Measurements from ENCODE around the gene PIP5KL1. TPM values are rescaled to one million over a fixed set of nuclear protein-coding genes. Genes with fewer than 3 reads are reported as not detected.

Gene PIP5KL1
- total RNA-seq, 1 donor: 2.6 TPM

GRCh38 chr9:127909839-127910273 is 20.7 kb downstream of the PIP5KL1 start:
- TF ChIP-seq, protein P1, sequence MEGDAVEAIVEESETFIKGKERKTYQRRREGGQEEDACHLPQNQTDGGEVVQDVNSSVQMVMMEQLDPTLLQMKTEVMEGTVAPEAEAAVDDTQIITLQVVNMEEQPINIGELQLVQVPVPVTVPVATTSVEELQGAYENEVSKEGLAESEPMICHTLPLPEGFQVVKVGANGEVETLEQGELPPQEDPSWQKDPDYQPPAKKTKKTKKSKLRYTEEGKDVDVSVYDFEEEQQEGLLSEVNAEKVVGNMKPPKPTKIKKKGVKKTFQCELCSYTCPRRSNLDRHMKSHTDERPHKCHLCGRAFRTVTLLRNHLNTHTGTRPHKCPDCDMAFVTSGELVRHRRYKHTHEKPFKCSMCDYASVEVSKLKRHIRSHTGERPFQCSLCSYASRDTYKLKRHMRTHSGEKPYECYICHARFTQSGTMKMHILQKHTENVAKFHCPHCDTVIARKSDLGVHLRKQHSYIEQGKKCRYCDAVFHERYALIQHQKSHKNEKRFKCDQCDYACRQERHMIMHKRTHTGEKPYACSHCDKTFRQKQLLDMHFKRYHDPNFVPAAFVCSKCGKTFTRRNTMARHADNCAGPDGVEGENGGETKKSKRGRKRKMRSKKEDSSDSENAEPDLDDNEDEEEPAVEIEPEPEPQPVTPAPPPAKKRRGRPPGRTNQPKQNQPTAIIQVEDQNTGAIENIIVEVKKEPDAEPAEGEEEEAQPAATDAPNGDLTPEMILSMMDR (IDR thresholded peaks at IDR 0.05; ENCODE audit: insufficient read depth, low read length): no peak
- no peak overlapping the region for H3K4me3 ChIP-seq (ENCODE audit: low read depth, low read length)
- DNase-seq (ENCODE audit: low read depth): no peak

GRCh38 chr9:127908660-127908926 is 22.0 kb downstream of the PIP5KL1 start:
- TF ChIP-seq, protein P1 (IDR thresholded peaks at IDR 0.05; ENCODE audit: insufficient read depth, low read length): no peak
- DNase-seq (ENCODE audit: low read depth): no peak
- no peak overlapping the region for H3K4me3 ChIP-seq (ENCODE audit: low read depth, low read length)

GRCh38 chr9:127907867-127908659 is 22.5 kb downstream of the PIP5KL1 start:
- no peak for DNase-seq (ENCODE audit: low read depth)
- H3K4me3 ChIP-seq (ENCODE audit: low read depth, low read length): no peak overlapping the region
- TF ChIP-seq, protein P1 (IDR thresholded peaks at IDR 0.05; ENCODE audit: insufficient read depth, low read length): no peak

- no peak for DNase-seq (ENCODE audit: low read depth)
- no peak overlapping the region for H3K4me3 ChIP-seq (ENCODE audit: low read depth, low read length)
- TF ChIP-seq, protein P1 (IDR thresholded peaks at IDR 0.05; ENCODE audit: insufficient read depth, low read length): no peak
These were observed 24.8 kb downstream of the PIP5KL1 start for GRCh38 chr9:127905788-127906191.

GRCh38 chr9:127905004-127905728 is 25.4 kb downstream of the PIP5KL1 start:
- TF ChIP-seq, protein P1 (IDR thresholded peaks at IDR 0.05; ENCODE audit: insufficient read depth, low read length): no peak
- no peak overlapping the region for H3K4me3 ChIP-seq (ENCODE audit: low read depth, low read length)
- DNase-seq (ENCODE audit: low read depth): no peak

GRCh38 chr9:127904561-127905003 is 26.0 kb downstream of the PIP5KL1 start:
- DNase-seq (ENCODE audit: low read depth): no peak
- H3K4me3 ChIP-seq (ENCODE audit: low read depth, low read length): no peak overlapping the region
- TF ChIP-seq, protein P1 (IDR thresholded peaks at IDR 0.05; ENCODE audit: insufficient read depth, low read length): no peak

All from fibroblast of the aortic adventitia (primary cell).